GM19468 (cell line): ENCODE results near the gene CEP126.

Experiments
- ATAC-seq: cut with Tn5 transposase; IDR thresholded peaks from one replicate; pipeline ENCODE4 v1.9.1; 2021; ENCODE audit warnings: mild to moderate bottlenecking, moderate library complexity, moderate number of reproducible peaks; ENCODE audit not compliant: unreplicated experiment; ENCODE audit errors: extremely low read depth

Gene CEP126

GRCh38 chr11:102006835-102007566 lies 92.2 kb downstream of the CEP126 start:
- no peak for ATAC-seq

GRCh38 chr11:102007567-102008437 lies 93.0 kb downstream of the CEP126 start:
- ATAC-seq = no peak

GRCh38 chr11:102010776-102011494 lies 96.1 kb downstream of the CEP126 start:
- no peak for ATAC-seq

GRCh38 chr11:102012946-102013345 lies 98.1 kb downstream of the CEP126 start:
- no peak for ATAC-seq

- no peak for ATAC-seq
These were observed 99.9 kb downstream of the CEP126 start for GRCh38 chr11:102014756-102015155.

- no peak for ATAC-seq
These were observed 102.2 kb downstream of the CEP126 start for GRCh38 chr11:102017026-102017425.

- ATAC-seq = no peak
These were observed 111.4 kb downstream of the CEP126 start for GRCh38 chr11:102026217-102026616.

- ATAC-seq = no peak
These were observed 112.1 kb downstream of the CEP126 start for GRCh38 chr11:102026959-102027358.

GRCh38 chr11:102036757-102037156 lies 121.9 kb downstream of the CEP126 start:
- ATAC-seq = no peak

GRCh38 chr11:102046841-102047240 lies 132.0 kb downstream of the CEP126 start:
- ATAC-seq = no peak

GRCh38 chr11:102047305-102047924 lies 132.6 kb downstream of the CEP126 start, which contains the start of gene CFAP300:
Gene CFAP300, plus strand, starts transcription at chr11:102047437. Its CDS starts 34 bp downstream, at chr11:102047471.
- no peak for ATAC-seq
